Fibroblast of mammary gland (primary cell): Measurements from ENCODE around the gene SMYD3.

Experiments used
- DNase-seq: peaks from one replicate; pipeline ENCODE4 v3.0.0-alpha.2; 2010; ENCODE audit warnings: low read depth
- H3K4me3 ChIP-seq: 2 replicates; pipeline ENCODE4 v1.5.1; 2011; ENCODE audit warnings: low read depth, mild to moderate bottlenecking, low read length, moderate library complexity; ENCODE audit not compliant: control insufficient read depth
- TF ChIP-seq, protein P1 (sequence below): conservative IDR thresholded peaks from 2 replicates; pipeline ENCODE4 v1.5.1; 2011; ENCODE audit warnings: low read depth, low read length, inconsistent platforms; ENCODE audit not compliant: control insufficient read depth, insufficient read depth

Gene SMYD3

DNA sequence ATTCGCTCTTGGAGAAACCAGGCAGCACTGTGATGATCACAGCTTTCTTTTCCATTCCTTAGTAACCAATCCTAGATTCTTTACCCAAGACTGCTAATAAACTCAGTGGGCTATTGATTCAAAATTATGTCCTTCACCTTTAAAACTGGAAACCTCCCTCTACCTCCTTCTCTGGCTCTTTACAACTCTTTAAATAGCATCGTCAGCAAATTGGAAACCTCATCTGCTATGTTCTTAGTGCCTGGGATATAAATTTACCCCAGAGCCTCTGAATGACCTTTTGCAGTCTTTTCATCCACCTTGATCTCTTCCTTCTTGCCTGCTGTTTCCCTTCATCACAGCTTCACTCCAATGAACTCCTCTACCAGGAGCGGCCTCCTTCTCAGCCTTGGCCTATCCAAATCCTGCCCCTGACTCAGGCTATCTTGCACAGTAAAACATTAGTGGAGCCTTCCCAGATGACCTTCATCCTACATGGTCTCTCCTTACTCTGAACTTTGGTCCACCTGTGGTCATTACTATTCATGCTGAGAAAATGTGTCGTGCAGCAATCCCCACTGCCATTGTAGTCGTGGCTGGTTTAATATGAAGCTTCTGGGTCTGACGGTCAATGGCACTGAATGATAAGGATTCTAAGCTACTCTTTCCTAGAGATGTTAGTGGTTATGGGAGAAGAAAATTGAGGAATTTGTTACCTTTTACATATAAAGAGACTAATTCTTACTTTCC is 644.1 kb downstream of the SMYD3 start:
- TF ChIP-seq, protein P1, sequence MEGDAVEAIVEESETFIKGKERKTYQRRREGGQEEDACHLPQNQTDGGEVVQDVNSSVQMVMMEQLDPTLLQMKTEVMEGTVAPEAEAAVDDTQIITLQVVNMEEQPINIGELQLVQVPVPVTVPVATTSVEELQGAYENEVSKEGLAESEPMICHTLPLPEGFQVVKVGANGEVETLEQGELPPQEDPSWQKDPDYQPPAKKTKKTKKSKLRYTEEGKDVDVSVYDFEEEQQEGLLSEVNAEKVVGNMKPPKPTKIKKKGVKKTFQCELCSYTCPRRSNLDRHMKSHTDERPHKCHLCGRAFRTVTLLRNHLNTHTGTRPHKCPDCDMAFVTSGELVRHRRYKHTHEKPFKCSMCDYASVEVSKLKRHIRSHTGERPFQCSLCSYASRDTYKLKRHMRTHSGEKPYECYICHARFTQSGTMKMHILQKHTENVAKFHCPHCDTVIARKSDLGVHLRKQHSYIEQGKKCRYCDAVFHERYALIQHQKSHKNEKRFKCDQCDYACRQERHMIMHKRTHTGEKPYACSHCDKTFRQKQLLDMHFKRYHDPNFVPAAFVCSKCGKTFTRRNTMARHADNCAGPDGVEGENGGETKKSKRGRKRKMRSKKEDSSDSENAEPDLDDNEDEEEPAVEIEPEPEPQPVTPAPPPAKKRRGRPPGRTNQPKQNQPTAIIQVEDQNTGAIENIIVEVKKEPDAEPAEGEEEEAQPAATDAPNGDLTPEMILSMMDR, result no peak
- DNase-seq, result no peak
- no peak overlapping the region for H3K4me3 ChIP-seq

DNA sequence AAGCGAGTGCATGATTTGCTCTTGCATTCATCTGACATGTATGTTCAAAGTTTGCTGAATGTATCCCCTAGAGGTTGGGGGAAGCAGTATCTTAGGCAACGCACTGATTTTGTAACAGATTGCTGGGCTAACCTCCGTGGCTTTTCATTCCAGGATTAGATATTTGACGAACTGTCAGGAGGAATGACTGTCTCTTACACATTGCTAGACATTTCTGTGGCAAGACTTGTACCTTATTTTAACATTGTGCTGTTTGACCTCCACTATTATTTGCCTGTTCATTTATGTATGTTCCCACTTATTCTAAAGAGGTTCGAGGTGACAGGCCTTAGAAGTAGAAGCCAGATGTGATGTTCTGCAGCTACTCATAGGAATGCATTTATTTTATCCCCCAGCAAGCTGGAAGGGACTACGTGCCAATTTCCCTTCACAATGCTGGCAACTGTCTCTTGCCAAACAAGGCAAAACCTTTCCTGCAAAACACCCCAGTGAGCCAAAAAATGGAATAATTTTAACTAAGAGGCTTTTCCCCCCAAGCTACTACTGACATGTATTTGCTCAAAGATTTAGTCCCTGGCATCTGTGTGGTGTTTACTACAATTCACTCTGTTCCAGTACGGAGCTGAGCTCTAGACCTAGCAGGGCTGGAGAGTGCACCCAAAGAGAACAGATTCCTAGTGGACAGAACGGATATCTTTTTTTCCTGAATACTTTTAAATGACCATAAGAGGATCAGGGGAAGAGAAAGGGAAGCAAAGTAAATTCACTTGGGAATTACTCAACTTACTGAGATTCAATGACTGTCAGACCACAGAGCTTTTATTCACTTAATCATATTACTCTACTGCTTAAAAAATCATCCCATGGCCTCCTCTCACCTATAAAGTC is 646.2 kb downstream of the SMYD3 start:
- TF ChIP-seq, protein P1, result peak; percentile 2
- H3K4me3 ChIP-seq, result no peak overlapping the region
- DNase-seq, result peak; percentile 92

- TF ChIP-seq, protein P1, result no peak
- H3K4me3 ChIP-seq, result no peak overlapping the region
- peak; percentile 87 for DNase-seq
Measured at GRCh38 chr1:245859493-245860114, 647.5 kb downstream of the SMYD3 start.

- DNase-seq, result peak; percentile 75
- H3K4me3 ChIP-seq, result no peak overlapping the region
- TF ChIP-seq, protein P1, result peak; percentile 55
Measured at GRCh38 chr1:245858722-245859492, 648.2 kb downstream of the SMYD3 start.

DNA sequence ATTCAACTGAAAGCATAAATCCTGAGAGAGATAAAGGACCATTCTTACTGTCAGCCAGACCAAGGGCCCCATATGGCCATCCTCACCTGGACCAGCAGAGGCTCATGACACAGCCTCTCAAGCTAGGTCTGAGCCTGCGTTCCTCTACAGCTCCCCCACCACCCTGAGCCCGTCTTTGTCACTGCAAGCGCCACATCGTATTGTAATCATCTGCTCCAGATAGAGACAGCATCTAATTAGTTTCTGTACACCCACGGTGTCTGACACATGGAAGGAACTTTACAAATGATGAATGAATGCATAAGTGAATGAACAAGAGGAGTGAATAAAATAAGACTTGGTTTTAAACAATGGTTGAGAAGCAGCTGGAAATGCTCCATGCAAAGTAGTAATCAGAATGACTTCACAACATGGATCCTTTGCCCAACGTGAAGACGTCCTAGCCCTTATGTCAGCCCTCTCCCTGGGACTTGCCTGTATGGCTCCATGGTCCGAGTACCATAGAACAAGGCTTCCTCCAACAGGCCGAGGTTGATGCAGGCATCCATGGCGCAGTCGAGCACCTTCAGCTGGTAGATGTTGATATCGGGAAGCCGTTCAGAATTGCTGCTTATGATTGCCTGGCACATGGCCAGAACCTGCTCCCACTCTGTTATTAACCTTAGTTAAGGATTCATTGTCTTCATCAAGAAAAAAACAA is 648.9 kb downstream of the SMYD3 start:
- TF ChIP-seq, protein P1, result no peak
- H3K4me3 ChIP-seq, result no peak overlapping the region
- DNase-seq, result no peak

DNA sequence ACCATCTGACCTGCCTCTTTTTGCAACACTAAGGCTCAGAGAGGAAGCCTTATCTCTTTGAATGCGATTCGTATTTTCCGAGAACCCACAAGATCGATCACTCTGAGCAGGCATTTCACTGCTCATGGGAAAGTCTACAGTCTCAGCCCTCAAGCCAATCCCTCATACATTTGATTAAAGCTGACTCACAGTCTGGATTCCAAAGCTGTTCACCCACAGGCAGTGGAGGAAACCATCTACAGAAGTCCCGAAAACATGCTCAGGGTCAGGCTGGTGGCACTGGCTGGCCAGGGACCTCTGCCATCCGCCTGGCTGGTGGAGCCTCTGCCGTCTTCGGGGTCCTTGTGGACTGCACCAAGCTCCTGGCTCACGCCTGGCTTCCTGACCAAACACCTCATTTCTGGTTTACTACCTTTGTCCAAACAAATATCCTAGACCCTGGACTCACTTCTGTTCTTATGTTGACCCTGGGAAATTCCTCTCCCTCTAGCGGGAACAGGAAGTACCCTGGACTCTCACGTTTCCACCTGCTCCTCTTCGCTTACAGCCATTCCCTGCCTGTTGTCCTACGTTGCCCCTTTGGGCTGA is 650.0 kb downstream of the SMYD3 start:
- peak; percentile 84 for DNase-seq
- H3K4me3 ChIP-seq, result no peak overlapping the region
- TF ChIP-seq, protein P1, result no peak
